Astrocyte (in vitro differentiated cells and primary cell): ENCODE measurements around the gene CPA2. TPM values are rescaled to one million over a fixed set of nuclear protein-coding genes. Genes with fewer than 3 reads are reported as not detected.
A peak's percentile ranks its signal among the peaks of the same experiment; 100 is the strongest.
"Not testable (repeated sequence)": the region's sequence is repeated elsewhere in the genome, so short reads cannot be mapped to it uniquely, and the experiment has no call there.

ENCODE experiments used
- DNase-seq: peaks from one replicate; pipeline ENCODE4 v3.0.0-alpha.2; 2010; ENCODE audit warnings: low read depth
- FAIRE-seq: peaks from 2 replicates; lab custom pipeline; 2011; peaks lifted over from hg19 to GRCh38; lab: Jason Lieb, UNC
- H2AFZ ChIP-seq: 2 replicates; pipeline ENCODE4 v1.6.0; 2012; ENCODE audit warnings: low read depth, low read length, inconsistent platforms
- H3K27ac ChIP-seq: 2 replicates; pipeline ENCODE4 v1.5.1; 2011; ENCODE audit warnings: low read depth, low read length, inconsistent platforms
- H3K27me3 ChIP-seq: 2 replicates; pipeline ENCODE4 v1.6.0; 2011; ENCODE audit warnings: low read length, inconsistent platforms; ENCODE audit not compliant: insufficient read depth
- H3K36me3 ChIP-seq: 2 replicates; pipeline ENCODE4 v1.5.1; 2011; ENCODE audit warnings: low read length, inconsistent platforms; ENCODE audit not compliant: insufficient read depth
- H3K4me1 ChIP-seq: 2 replicates; pipeline ENCODE4 v1.5.1; 2011; ENCODE audit warnings: low read length, inconsistent platforms; ENCODE audit not compliant: insufficient read depth
- H3K4me2 ChIP-seq: 2 replicates; pipeline ENCODE4 v1.6.0; 2012; ENCODE audit warnings: low read length, inconsistent platforms
- H3K4me3 ChIP-seq: 2 replicates; pipeline ENCODE4 v1.5.1; 2011; ENCODE audit warnings: low read depth, mild to moderate bottlenecking, low read length, inconsistent platforms; ENCODE audit not compliant: insufficient read depth
- H3K79me2 ChIP-seq: 2 replicates; pipeline ENCODE4 v1.6.0; 2012; ENCODE audit warnings: mild to moderate bottlenecking, low read length, inconsistent platforms; ENCODE audit not compliant: insufficient read depth
- H3K9ac ChIP-seq: 2 replicates; pipeline ENCODE4 v1.6.0; 2012; ENCODE audit warnings: mild to moderate bottlenecking, low read length, inconsistent platforms
- H3K9me3 ChIP-seq: 2 replicates; pipeline ENCODE4 v1.5.1; 2012; ENCODE audit warnings: low read depth, mild to moderate bottlenecking, low read length, inconsistent platforms; ENCODE audit not compliant: insufficient read depth
- H4K20me1 ChIP-seq: 2 replicates; pipeline ENCODE4 v1.6.0; 2012; ENCODE audit warnings: low read length, inconsistent platforms; ENCODE audit not compliant: insufficient read depth
- H3K27ac Mint-ChIP-seq: one replicate; pipeline ENCODE4 v1.8.0; 2021; ENCODE audit warnings: mild to moderate bottlenecking, mixed read lengths; ENCODE audit not compliant: unreplicated experiment
- H3K27me3 Mint-ChIP-seq: one replicate; pipeline ENCODE4 v1.8.0; 2021; ENCODE audit warnings: low read depth, mixed read lengths; ENCODE audit not compliant: unreplicated experiment
- H3K36me3 Mint-ChIP-seq: one replicate; pipeline ENCODE4 v1.8.0; 2021; ENCODE audit warnings: low read depth, mixed read lengths; ENCODE audit not compliant: unreplicated experiment
- H3K4me1 Mint-ChIP-seq: one replicate; pipeline ENCODE4 v1.8.0; 2021; ENCODE audit warnings: low read depth, mixed read lengths; ENCODE audit not compliant: unreplicated experiment
- H3K4me3 Mint-ChIP-seq: one replicate; pipeline ENCODE4 v1.8.0; 2021; ENCODE audit warnings: mild to moderate bottlenecking, moderate library complexity, mixed read lengths; ENCODE audit not compliant: unreplicated experiment
- H3K9me3 Mint-ChIP-seq: one replicate; pipeline ENCODE4 v1.8.0; 2021; ENCODE audit warnings: mild to moderate bottlenecking, mixed read lengths; ENCODE audit not compliant: unreplicated experiment
- CTCF ChIP-seq: IDR thresholded peaks from 2 replicates; pipeline ENCODE4 v1.5.1; 2011; ENCODE audit warnings: low read depth, mild to moderate bottlenecking, inconsistent platforms, low read length, moderate library complexity; ENCODE audit not compliant: insufficient read depth
- EZH2 ChIP-seq: IDR thresholded peaks from 2 replicates; pipeline ENCODE4 v1.6.1; 2012; ENCODE audit warnings: mild to moderate bottlenecking, low read length, inconsistent platforms; ENCODE audit not compliant: insufficient read depth
- total RNA-seq: library from RNA; stranded (reverse); gene quantifications from 2 replicates; pipeline ENCODE4 v1.2.1, GENCODE V29; 2021

The CPA2 gene
- total RNA-seq, 1 donor from 2014 or later: not detected

DNA sequence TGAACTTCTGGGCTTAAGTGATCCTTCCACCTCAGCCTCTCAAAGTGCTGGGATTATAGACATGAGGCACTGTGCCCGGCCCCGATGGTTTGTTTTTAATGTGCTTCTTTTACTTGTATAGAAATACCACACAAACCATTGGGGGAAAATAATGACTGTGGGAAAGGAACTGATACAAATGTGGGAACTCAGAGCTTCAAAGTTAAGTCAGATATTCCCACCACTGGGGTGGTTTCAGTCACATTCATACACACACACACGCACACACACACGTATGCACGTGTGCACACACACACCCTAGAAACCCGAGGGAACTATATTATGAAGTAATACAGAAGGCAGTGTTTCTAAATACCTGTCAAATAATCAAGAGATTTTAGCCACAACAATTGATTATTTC is 43.3 kb downstream of the CPA2 start:
- H3K9me3 ChIP-seq: no peaks in the 10 kb centered on the region
- TF ChIP-seq CTCF (no peak), EZH2 (no peak)
- peaks cover 4% of the 10 kb centered on the region for H3K27me3 Mint-ChIP-seq
- no peak overlapping the region for H3K27ac Mint-ChIP-seq
- H3K27me3 ChIP-seq: no peaks in the 10 kb centered on the region
- H3K9me3 Mint-ChIP-seq: peaks cover 4% of the 10 kb centered on the region
- peaks cover 2% of the 10 kb centered on the region for H3K79me2 ChIP-seq
- no peak overlapping the region for H3K4me2 ChIP-seq
- no peak overlapping the region for H3K9ac ChIP-seq
- H3K36me3 Mint-ChIP-seq: peaks cover 41% of the 10 kb centered on the region
- no peak overlapping the region for H3K4me3 ChIP-seq
- H4K20me1 ChIP-seq: peaks cover 4% of the 10 kb centered on the region
- H3K36me3 ChIP-seq: peaks cover 57% of the 10 kb centered on the region
- DNase-seq (no peak), FAIRE-seq (no peak)
- H3K4me3 Mint-ChIP-seq: no peak overlapping the region
- no peak overlapping the region for H2AFZ ChIP-seq
- no peaks in the 10 kb centered on the region for H3K4me1 Mint-ChIP-seq
- H3K27ac ChIP-seq: no peak overlapping the region
- no peaks in the 10 kb centered on the region for H3K4me1 ChIP-seq

DNA sequence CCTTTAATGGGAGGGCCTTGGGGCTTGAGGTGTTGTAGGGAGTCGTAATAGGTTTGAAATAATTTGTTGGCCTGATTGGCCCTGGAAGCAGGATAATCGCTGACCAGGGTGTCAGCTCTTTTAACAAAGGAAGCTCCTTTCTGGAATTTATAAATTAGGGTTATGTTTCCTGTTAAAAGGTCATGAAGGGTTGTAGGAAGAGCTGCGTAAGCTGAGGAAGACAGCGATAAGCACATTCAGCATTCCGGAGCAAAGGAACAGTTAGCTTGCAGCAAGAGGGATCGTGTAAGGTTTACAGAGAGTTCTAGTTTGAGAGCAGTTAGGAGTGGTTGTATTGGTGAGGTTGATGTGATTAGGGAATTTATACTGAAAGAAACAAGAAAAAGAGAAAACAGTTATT is 47.6 kb downstream of the CPA2 start:
- H3K79me2 ChIP-seq: peaks cover 2% of the 10 kb centered on the region
- no peaks in the 10 kb centered on the region for H3K4me1 ChIP-seq
- no peak overlapping the region for H3K4me2 ChIP-seq
- peaks cover 51% of the 10 kb centered on the region for H3K36me3 ChIP-seq
- H3K9me3 Mint-ChIP-seq: peaks cover 9% of the 10 kb centered on the region
- no peak overlapping the region for H3K4me3 Mint-ChIP-seq
- H3K36me3 Mint-ChIP-seq: peaks cover 31% of the 10 kb centered on the region
- H3K9ac ChIP-seq: no peak overlapping the region
- TF ChIP-seq CTCF: no peak
- no peak for TF ChIP-seq EZH2
- H3K27ac Mint-ChIP-seq: no peak overlapping the region
- no peak overlapping the region for H3K4me3 ChIP-seq
- no peak for FAIRE-seq
- H3K27me3 Mint-ChIP-seq: peaks cover 4% of the 10 kb centered on the region
- H3K9me3 ChIP-seq: no peaks in the 10 kb centered on the region
- peaks cover 7% of the 10 kb centered on the region for H4K20me1 ChIP-seq
- no peak for DNase-seq
- H3K4me1 Mint-ChIP-seq: no peaks in the 10 kb centered on the region
- no peak overlapping the region for H2AFZ ChIP-seq
- H3K27ac ChIP-seq: no peak overlapping the region
- H3K27me3 ChIP-seq: no peaks in the 10 kb centered on the region

- Histone ChIP-seq H3K4me3 (no peak overlapping the region), H4K20me1 (peaks cover 7% of the 10 kb centered on the region), H3K4me2 (no peak overlapping the region), H2AFZ (no peak overlapping the region), H3K27ac (no peak overlapping the region), H3K36me3 (peaks cover 36% of the 10 kb centered on the region), H3K27me3 (no peaks in the 10 kb centered on the region), H3K4me1 (no peaks in the 10 kb centered on the region), H3K9me3 (no peaks in the 10 kb centered on the region), H3K9ac (no peak overlapping the region), H3K79me2 (no peaks in the 10 kb centered on the region)
- DNase-seq (no peak), FAIRE-seq (no peak)
- Mint-ChIP-seq H3K27ac (no peak overlapping the region), H3K36me3 (peaks cover 19% of the 10 kb centered on the region), H3K4me3 (no peak overlapping the region), H3K27me3 (peaks cover 3% of the 10 kb centered on the region), H3K4me1 (peaks cover 5% of the 10 kb centered on the region), H3K9me3 (peaks cover 7% of the 10 kb centered on the region)
- TF ChIP-seq CTCF (no peak), EZH2 (no peak)
These were observed 52.9 kb downstream of the CPA2 start for GRCh38 chr7:130319541-130319940.

DNA sequence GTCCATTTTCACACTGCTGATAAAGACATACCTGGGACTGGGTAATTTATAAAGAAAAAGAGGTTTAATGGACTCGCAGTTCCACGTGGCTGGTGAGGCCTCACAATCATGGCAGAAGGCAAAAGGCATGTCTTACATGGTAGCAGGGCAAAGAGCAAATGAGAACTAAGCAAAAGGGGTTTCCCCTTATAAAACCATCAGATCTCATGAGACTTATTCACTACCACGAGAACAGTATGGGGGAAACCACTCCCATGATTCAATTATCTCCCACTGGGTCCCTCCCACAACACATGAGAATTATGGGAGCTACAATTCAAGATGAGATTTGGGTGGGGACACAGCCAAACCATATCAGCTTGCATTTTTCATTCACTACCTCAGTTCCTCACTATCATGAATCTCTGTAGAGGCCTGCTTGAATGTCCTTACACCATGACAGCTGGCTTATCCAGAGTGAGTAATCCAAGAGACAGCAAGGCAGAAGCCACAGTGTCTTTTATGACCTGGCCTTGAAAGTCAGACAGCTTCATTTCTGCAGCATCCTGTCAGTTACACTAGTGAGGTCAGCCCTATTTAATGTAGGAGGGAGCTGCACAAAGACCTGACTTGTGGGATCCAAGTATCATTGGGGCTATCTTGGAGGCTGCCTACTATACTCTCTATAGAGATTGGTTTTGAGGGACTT is 55.0 kb downstream of the CPA2 start:
- H3K4me3 Mint-ChIP-seq, H3K4me1 Mint-ChIP-seq, H3K4me3 ChIP-seq, H3K27me3 Mint-ChIP-seq, H3K79me2 ChIP-seq, H3K9me3 ChIP-seq, H3K9me3 Mint-ChIP-seq, H3K9ac ChIP-seq, H3K27me3 ChIP-seq, H4K20me1 ChIP-seq, H2AFZ ChIP-seq, FAIRE-seq, H3K4me2 ChIP-seq, H3K4me1 ChIP-seq, H3K27ac ChIP-seq: not testable (repeated sequence)
- peaks cover 34% of the 10 kb centered on the region for H3K36me3 ChIP-seq
- peaks cover 19% of the 10 kb centered on the region for H3K36me3 Mint-ChIP-seq
- H3K27ac Mint-ChIP-seq: peak overlapping the region; percentile 75
- peak; percentile 22 for DNase-seq
